ENCODE data around the gene ALKBH6. TPM values are rescaled to one million over a fixed set of nuclear protein-coding genes. Genes with fewer than 3 reads are reported as not detected.

Gene ALKBH6
- total and polyA plus RNA-seq, 2 of the 13 experiments (the other 11 are each of a cell fraction or from before 2014, with no cell fraction given) = 13.7 to 18.1 TPM

DNA sequence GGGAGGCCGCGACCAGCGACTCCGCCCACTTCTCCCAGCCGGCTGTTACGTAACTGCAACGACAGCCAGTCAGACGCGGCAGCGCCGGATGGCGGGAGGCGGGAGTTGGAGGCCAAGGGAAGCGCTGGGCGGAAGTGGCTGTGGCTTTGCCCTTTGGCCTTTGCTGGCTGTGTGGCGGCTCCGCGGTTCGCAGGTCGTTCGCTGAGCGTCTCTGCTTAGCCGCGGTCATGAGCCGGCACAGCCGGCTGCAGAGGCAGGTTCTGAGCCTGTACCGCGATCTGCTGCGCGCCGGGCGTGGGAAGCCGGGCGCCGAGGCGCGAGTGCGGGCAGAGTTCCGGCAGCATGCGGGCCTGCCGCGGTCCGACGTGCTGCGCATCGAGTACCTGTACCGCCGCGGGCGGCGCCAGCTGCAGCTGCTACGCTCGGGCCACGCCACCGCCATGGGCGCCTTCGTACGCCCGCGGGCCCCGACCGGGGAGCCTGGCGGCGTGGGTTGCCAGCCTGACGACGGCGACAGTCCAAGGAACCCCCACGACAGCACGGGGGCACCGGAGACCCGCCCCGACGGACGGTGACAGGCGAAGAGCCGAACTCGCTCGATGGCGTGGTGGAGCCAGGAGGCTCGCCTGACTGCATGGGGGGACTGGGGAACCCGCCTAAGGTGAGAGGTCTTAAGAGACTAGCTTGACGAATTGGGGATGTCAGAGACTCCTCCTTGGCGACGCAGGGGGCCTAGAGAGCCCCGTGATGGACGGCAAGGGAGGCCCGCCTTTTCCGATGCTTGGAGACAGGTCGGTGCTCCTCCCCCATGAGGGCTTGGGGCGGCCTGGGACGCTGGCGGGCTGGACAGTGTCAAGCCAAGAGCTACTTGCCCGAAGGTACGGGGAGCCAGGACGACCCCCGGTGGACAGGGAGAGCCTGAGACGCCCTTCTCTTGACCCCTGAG, 18.7 kb downstream of the ALKBH6 start, which contains the start of gene SDHAF1 (continued):
- TF ChIP-seq, protein P1, sequence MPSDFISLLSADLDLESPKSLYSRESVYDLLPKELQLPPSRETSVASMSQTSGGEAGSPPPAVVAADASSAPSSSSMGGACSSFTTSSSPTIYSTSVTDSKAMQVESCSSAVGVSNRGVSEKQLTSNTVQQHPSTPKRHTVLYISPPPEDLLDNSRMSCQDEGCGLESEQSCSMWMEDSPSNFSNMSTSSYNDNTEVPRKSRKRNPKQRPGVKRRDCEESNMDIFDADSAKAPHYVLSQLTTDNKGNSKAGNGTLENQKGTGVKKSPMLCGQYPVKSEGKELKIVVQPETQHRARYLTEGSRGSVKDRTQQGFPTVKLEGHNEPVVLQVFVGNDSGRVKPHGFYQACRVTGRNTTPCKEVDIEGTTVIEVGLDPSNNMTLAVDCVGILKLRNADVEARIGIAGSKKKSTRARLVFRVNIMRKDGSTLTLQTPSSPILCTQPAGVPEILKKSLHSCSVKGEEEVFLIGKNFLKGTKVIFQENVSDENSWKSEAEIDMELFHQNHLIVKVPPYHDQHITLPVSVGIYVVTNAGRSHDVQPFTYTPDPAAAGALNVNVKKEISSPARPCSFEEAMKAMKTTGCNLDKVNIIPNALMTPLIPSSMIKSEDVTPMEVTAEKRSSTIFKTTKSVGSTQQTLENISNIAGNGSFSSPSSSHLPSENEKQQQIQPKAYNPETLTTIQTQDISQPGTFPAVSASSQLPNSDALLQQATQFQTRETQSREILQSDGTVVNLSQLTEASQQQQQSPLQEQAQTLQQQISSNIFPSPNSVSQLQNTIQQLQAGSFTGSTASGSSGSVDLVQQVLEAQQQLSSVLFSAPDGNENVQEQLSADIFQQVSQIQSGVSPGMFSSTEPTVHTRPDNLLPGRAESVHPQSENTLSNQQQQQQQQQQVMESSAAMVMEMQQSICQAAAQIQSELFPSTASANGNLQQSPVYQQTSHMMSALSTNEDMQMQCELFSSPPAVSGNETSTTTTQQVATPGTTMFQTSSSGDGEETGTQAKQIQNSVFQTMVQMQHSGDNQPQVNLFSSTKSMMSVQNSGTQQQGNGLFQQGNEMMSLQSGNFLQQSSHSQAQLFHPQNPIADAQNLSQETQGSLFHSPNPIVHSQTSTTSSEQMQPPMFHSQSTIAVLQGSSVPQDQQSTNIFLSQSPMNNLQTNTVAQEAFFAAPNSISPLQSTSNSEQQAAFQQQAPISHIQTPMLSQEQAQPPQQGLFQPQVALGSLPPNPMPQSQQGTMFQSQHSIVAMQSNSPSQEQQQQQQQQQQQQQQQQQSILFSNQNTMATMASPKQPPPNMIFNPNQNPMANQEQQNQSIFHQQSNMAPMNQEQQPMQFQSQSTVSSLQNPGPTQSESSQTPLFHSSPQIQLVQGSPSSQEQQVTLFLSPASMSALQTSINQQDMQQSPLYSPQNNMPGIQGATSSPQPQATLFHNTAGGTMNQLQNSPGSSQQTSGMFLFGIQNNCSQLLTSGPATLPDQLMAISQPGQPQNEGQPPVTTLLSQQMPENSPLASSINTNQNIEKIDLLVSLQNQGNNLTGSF (CRISPR knock-in tag; IDR thresholded peaks at IDR 0.05) = no peak; the same call in 1 of the 2 replicates
- TF ChIP-seq MYPOP (CRISPR knock-in tag; IDR thresholded peaks at IDR 0.05) = peak; percentile 88
- no peak for TF ChIP-seq ZNF510 (CRISPR knock-in tag; IDR thresholded peaks at IDR 0.05; ENCODE audit: low read depth)
- no peak for TF ChIP-seq MBD4 (IDR thresholded peaks at IDR 0.05; ENCODE audit: borderline replicate concordance, low read length)
- TF ChIP-seq JARID2 (CRISPR knock-in tag; IDR thresholded peaks at IDR 0.05; ENCODE audit: insufficient replicate concordance) = no peak
- no peak for TF ChIP-seq ZNF10 (CRISPR knock-in tag; IDR thresholded peaks at IDR 0.05; ENCODE audit: borderline replicate concordance, low read depth)
- TF ChIP-seq, protein P2, sequence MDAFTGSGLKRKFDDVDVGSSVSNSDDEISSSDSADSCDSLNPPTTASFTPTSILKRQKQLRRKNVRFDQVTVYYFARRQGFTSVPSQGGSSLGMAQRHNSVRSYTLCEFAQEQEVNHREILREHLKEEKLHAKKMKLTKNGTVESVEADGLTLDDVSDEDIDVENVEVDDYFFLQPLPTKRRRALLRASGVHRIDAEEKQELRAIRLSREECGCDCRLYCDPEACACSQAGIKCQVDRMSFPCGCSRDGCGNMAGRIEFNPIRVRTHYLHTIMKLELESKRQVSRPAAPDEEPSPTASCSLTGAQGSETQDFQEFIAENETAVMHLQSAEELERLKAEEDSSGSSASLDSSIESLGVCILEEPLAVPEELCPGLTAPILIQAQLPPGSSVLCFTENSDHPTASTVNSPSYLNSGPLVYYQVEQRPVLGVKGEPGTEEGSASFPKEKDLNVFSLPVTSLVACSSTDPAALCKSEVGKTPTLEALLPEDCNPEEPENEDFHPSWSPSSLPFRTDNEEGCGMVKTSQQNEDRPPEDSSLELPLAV (CRISPR knock-in tag; conservative IDR thresholded peaks at IDR 0.05; ENCODE audit: low read depth) = no peak
- no peak for TF ChIP-seq TCF7L2 (IDR thresholded peaks at IDR 0.05; ENCODE audit: low read depth, low read length)
- no peak for TF ChIP-seq PBX3 (CRISPR knock-in tag; IDR thresholded peaks at IDR 0.05; ENCODE audit: borderline replicate concordance)
- no peak for TF ChIP-seq SNRNP70 (IDR thresholded peaks at IDR 0.05; ENCODE audit: low read depth, low read length)
- no peak for TF ChIP-seq RFXANK (CRISPR knock-in tag; IDR thresholded peaks at IDR 0.05)
- TF ChIP-seq CEBPB (IDR thresholded peaks at IDR 0.05; ENCODE audit: borderline replicate concordance, low read depth, low read length) = peak; percentile 94
- TF ChIP-seq, protein P3, sequence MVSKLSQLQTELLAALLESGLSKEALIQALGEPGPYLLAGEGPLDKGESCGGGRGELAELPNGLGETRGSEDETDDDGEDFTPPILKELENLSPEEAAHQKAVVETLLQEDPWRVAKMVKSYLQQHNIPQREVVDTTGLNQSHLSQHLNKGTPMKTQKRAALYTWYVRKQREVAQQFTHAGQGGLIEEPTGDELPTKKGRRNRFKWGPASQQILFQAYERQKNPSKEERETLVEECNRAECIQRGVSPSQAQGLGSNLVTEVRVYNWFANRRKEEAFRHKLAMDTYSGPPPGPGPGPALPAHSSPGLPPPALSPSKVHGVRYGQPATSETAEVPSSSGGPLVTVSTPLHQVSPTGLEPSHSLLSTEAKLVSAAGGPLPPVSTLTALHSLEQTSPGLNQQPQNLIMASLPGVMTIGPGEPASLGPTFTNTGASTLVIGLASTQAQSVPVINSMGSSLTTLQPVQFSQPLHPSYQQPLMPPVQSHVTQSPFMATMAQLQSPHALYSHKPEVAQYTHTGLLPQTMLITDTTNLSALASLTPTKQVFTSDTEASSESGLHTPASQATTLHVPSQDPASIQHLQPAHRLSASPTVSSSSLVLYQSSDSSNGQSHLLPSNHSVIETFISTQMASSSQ (IDR thresholded peaks at IDR 0.05; ENCODE audit: low read depth) = no peak
- TF ChIP-seq, protein P3 (CRISPR knock-in tag; IDR thresholded peaks at IDR 0.05; ENCODE audit: borderline replicate concordance) = no peak; the same call in none of the 2 replicates

Measured in HepG2 (cell line).